GM12872 (cell line): ENCODE data around the gene NR2F1-AS1.

Source experiments
- CTCF ChIP-seq: IDR thresholded peaks from 3 replicates; pipeline ENCODE4 v1.5.1; 2011; ENCODE audit warnings: low read depth, mild to moderate bottlenecking, low read length, moderate library complexity; ENCODE audit not compliant: insufficient read depth

Gene NR2F1-AS1

GRCh38 chr5:93454896-93455295 is 126.1 kb downstream of the NR2F1-AS1 start:
- TF ChIP-seq CTCF, result no peak

- TF ChIP-seq CTCF, result no peak
Observed at GRCh38 chr5:93452255-93452654, 128.8 kb downstream of the NR2F1-AS1 start.

- no peak for TF ChIP-seq CTCF
Observed at GRCh38 chr5:93438124-93438523, 142.9 kb downstream of the NR2F1-AS1 start.

- TF ChIP-seq CTCF, result no peak
Observed at GRCh38 chr5:93436083-93436482, 144.9 kb downstream of the NR2F1-AS1 start.

GRCh38 chr5:93433422-93433821 is 147.6 kb downstream of the NR2F1-AS1 start:
- TF ChIP-seq CTCF, result no peak

GRCh38 chr5:93431250-93431649 is 149.8 kb downstream of the NR2F1-AS1 start:
- TF ChIP-seq CTCF, result no peak

GRCh38 chr5:93430673-93431199 is 150.3 kb downstream of the NR2F1-AS1 start:
- no peak for TF ChIP-seq CTCF
